ENCODE results near the gene CTDNEP1.

The CTDNEP1 gene

DNA sequence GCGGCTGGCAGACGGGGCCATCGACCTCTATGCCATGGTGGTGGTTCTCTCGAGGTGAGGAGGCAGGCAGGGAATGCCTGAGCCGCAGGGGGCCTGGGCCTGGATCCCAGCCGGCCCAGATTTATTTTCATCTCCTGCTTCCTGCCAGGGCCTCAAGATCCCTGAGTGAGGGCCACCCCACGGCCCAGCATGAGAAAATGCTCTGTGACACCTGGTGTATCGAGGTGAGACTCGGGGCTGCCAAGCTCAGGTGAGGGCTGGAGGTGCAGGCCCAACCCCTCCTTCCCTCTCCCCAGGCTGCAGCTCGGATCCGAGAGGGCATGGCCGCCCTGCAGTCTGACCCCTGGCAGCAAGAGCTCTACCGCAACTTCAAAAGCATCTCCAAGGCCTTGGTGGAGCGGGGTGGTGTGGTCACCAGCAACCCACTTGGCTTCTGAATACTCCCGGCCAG, 26.8 kb downstream of the CTDNEP1 start:
- Histone ChIP-seq H3K36me3 (replicated peaks; ENCODE audit: low read depth, low read length) (peaks cover 7% of the 10 kb centered on the region), H3K27ac (ENCODE audit: low read length) (no peak overlapping the region)
- TF ChIP-seq, protein P1, sequence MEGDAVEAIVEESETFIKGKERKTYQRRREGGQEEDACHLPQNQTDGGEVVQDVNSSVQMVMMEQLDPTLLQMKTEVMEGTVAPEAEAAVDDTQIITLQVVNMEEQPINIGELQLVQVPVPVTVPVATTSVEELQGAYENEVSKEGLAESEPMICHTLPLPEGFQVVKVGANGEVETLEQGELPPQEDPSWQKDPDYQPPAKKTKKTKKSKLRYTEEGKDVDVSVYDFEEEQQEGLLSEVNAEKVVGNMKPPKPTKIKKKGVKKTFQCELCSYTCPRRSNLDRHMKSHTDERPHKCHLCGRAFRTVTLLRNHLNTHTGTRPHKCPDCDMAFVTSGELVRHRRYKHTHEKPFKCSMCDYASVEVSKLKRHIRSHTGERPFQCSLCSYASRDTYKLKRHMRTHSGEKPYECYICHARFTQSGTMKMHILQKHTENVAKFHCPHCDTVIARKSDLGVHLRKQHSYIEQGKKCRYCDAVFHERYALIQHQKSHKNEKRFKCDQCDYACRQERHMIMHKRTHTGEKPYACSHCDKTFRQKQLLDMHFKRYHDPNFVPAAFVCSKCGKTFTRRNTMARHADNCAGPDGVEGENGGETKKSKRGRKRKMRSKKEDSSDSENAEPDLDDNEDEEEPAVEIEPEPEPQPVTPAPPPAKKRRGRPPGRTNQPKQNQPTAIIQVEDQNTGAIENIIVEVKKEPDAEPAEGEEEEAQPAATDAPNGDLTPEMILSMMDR (IDR thresholded peaks at IDR 0.05; ENCODE audit: low read depth, low read length), result no peak
- TF ChIP-seq EZH2phosphoT487 (IDR thresholded peaks at IDR 0.05; ENCODE audit: low read depth), result no peak

GRCh38 chr17:7224110-7224509, 27.4 kb downstream of the CTDNEP1 start:
- Histone ChIP-seq H3K9me3 (ENCODE audit: insufficient read depth, low read length) (no peaks in the 10 kb centered on the region), H3K4me1 (ENCODE audit: low read length) (peaks cover 9% of the 10 kb centered on the region), H2AFZ (ENCODE audit: low read depth, low read length) (no peak overlapping the region), H4K20me1 (ENCODE audit: insufficient read depth, low read length) (no peaks in the 10 kb centered on the region), H3K79me2 (ENCODE audit: low read length) (0 out of 2 replicates have a peak, but pooled peaks cover 4% of the 10 kb centered on the region), H3K36me3 (replicated peaks; ENCODE audit: low read depth, low read length) (peaks cover 7% of the 10 kb centered on the region), H3K9ac (ENCODE audit: low read length) (no peak overlapping the region), H3K4me2 (ENCODE audit: low read length) (no peak overlapping the region), H3K27ac (ENCODE audit: low read length) (no peak overlapping the region), H3K27me3 (ENCODE audit: low read depth, low read length) (no peaks in the 10 kb centered on the region), H3K4me3 (ENCODE audit: low read length) (no peak overlapping the region)
- TF ChIP-seq EZH2phosphoT487 (IDR thresholded peaks at IDR 0.05; ENCODE audit: low read depth), result no peak
- TF ChIP-seq, protein P1 (IDR thresholded peaks at IDR 0.05; ENCODE audit: low read depth, low read length), result no peak

More for the DNA sequence above, 26.8 kb downstream of the CTDNEP1 start:
- Histone ChIP-seq H3K27me3 (ENCODE audit: low read depth, low read length) (no peaks in the 10 kb centered on the region), H2AFZ (ENCODE audit: low read depth, low read length) (no peak overlapping the region), H3K9me3 (ENCODE audit: insufficient read depth, low read length) (no peaks in the 10 kb centered on the region), H3K9ac (ENCODE audit: low read length) (no peak overlapping the region), H4K20me1 (ENCODE audit: insufficient read depth, low read length) (no peaks in the 10 kb centered on the region), H3K4me2 (ENCODE audit: low read length) (no peak overlapping the region), H3K79me2 (ENCODE audit: low read length) (0 out of 2 replicates have a peak, but pooled peaks cover 4% of the 10 kb centered on the region), H3K4me1 (ENCODE audit: low read length) (peaks cover 4% of the 10 kb centered on the region), H3K4me3 (ENCODE audit: low read length) (no peak overlapping the region)

DNA sequence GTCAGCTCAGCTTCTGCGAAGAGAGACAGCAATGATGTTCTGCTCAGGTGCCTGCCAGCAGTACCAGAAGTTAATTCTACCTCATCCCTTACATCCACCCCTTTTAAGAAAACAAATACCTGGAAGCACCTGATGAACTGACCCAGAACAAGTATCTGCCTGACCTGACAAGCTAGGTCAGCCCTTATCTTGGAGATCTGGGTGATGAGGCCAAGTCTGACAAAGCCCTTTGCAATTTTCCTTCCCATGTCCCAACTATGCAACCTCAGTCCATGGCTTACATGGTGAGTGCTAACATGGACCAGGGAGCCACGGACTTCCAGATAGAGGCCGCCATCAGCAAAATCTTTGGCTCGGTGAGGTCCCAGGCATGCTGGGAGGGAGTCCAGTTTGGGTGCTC, 28.2 kb downstream of the CTDNEP1 start:
- no peak overlapping the region for H2AFZ ChIP-seq (ENCODE audit: low read depth, low read length)
- TF ChIP-seq, protein P1 (IDR thresholded peaks at IDR 0.05; ENCODE audit: low read depth, low read length), result no peak
- no peak for TF ChIP-seq EZH2phosphoT487 (IDR thresholded peaks at IDR 0.05; ENCODE audit: low read depth)
- no peaks in the 10 kb centered on the region for H3K9me3 ChIP-seq (ENCODE audit: insufficient read depth, low read length)
- no peak overlapping the region for H3K9ac ChIP-seq (ENCODE audit: low read length)
- H3K4me2 ChIP-seq (ENCODE audit: low read length), result no peak overlapping the region
- H3K79me2 ChIP-seq (ENCODE audit: low read length), result 0 out of 2 replicates have a peak, but pooled peaks cover 4% of the 10 kb centered on the region
- no peak overlapping the region for H3K27ac ChIP-seq (ENCODE audit: low read length)
- peaks cover 7% of the 10 kb centered on the region for H3K36me3 ChIP-seq (replicated peaks; ENCODE audit: low read depth, low read length)
- H3K27me3 ChIP-seq (ENCODE audit: low read depth, low read length), result no peaks in the 10 kb centered on the region
- no peaks in the 10 kb centered on the region for H4K20me1 ChIP-seq (ENCODE audit: insufficient read depth, low read length)
- H3K4me1 ChIP-seq (ENCODE audit: low read length), result peaks cover 12% of the 10 kb centered on the region
- H3K4me3 ChIP-seq (ENCODE audit: low read length), result no peak overlapping the region

GRCh38 chr17:7222972-7223292, 28.6 kb downstream of the CTDNEP1 start:
- Histone ChIP-seq H3K27me3 (ENCODE audit: low read depth, low read length) (no peaks in the 10 kb centered on the region), H3K9me3 (ENCODE audit: insufficient read depth, low read length) (no peaks in the 10 kb centered on the region), H3K27ac (ENCODE audit: low read length) (no peak overlapping the region), H4K20me1 (ENCODE audit: insufficient read depth, low read length) (no peaks in the 10 kb centered on the region), H3K9ac (ENCODE audit: low read length) (no peak overlapping the region), H3K36me3 (replicated peaks; ENCODE audit: low read depth, low read length) (peaks cover 7% of the 10 kb centered on the region), H2AFZ (ENCODE audit: low read depth, low read length) (no peak overlapping the region), H3K4me1 (ENCODE audit: low read length) (peaks cover 16% of the 10 kb centered on the region), H3K4me2 (ENCODE audit: low read length) (no peak overlapping the region), H3K4me3 (ENCODE audit: low read length) (no peak overlapping the region), H3K79me2 (ENCODE audit: low read length) (0 out of 2 replicates have a peak, but pooled peaks cover 4% of the 10 kb centered on the region)
- TF ChIP-seq, protein P1 (IDR thresholded peaks at IDR 0.05; ENCODE audit: low read depth, low read length), result no peak
- TF ChIP-seq EZH2phosphoT487 (IDR thresholded peaks at IDR 0.05; ENCODE audit: low read depth), result no peak

All from OCI-LY3 (cell line).